WERI-Rb-1 (cell line): Measurements from ENCODE around the gene GDNF.

ENCODE experiments used
- DNase-seq: peaks from one replicate; pipeline ENCODE4 v3.0.0-alpha.2; 2020
- H3K27ac ChIP-seq: fragments of 250-450 bp; sonication (Bioruptor Pico); 2 replicates; pipeline ENCODE4 v1.5.1; 2020; ENCODE audit warnings: mild to moderate bottlenecking, moderate library complexity
- H3K27me3 ChIP-seq: fragments of 250-450 bp; sonication (Bioruptor Pico); 2 replicates; pipeline ENCODE4 v1.5.1; 2021; ENCODE audit warnings: mild to moderate bottlenecking, low read depth, moderate library complexity; ENCODE audit not compliant: insufficient read depth, severe bottlenecking
- H3K36me3 ChIP-seq: fragments of 250-450 bp; sonication (Bioruptor Pico); 2 replicates; pipeline ENCODE4 v1.5.1; 2020; ENCODE audit warnings: mild to moderate bottlenecking, moderate library complexity
- H3K4me3 ChIP-seq: 2 replicates; pipeline ENCODE4 v1.5.1; 2011; ENCODE audit warnings: low read depth, mild to moderate bottlenecking, control low read depth, low read length
- H3K9me3 ChIP-seq: fragments of 250-450 bp; sonication (Bioruptor Pico); 2 replicates; pipeline ENCODE4 v1.5.1; 2021; ENCODE audit warnings: mild to moderate bottlenecking, moderate library complexity; ENCODE audit not compliant: severe bottlenecking
- CTCF ChIP-seq: IDR thresholded peaks from 2 replicates; pipeline ENCODE4 v1.5.1; 2011; ENCODE audit warnings: low read depth, mild to moderate bottlenecking, control low read depth, inconsistent platforms, low read length

The GDNF gene

DNA sequence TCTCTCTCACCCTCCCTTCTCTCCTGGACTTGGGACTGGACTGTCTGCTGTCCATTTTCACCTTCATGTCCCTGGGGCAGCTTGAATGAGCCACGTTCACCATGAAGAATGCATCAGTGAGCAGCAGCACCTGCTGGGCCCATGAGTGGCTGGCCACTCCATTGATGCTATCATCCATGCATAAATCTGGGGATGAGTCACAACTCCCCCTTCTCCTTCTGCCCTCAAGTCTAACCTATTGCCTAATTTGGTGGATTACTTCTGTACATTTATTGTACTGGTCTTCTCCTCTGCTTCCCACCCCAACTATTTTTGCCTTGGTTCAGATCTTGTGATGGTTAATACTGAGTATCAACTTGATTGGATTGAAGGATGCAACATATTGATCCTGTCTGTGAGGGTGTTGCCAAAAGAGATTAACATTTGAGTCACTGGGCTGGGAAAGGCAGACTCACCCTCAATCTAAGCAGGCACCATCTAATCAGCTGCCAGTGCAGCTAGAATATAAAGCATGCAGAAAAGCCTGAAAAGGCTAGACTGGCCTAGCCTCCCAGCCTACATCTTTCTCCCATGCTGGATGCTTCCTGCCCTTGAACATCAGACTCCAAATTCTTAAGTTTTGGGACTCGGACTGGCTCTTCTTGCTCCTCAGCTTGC lies 46.7 kb downstream of the GDNF start:
- Histone ChIP-seq H3K27ac (no peak overlapping the region), H3K9me3 (peaks cover 17% of the 10 kb centered on the region), H3K36me3 (no peaks in the 10 kb centered on the region), H3K4me3 (no peak overlapping the region), H3K27me3 (no peaks in the 10 kb centered on the region)
- no peak for TF ChIP-seq CTCF
- DNase-seq = no peak

- TF ChIP-seq CTCF = no peak
- Histone ChIP-seq H3K27me3 (no peaks in the 10 kb centered on the region), H3K36me3 (no peaks in the 10 kb centered on the region), H3K9me3 (peaks cover 14% of the 10 kb centered on the region), H3K27ac (no peak overlapping the region), H3K4me3 (no peak overlapping the region)
- DNase-seq = no peak
Observed at GRCh38 chr5:37791321-37791720, 48.5 kb downstream of the GDNF start.

- Histone ChIP-seq H3K27ac (no peak overlapping the region), H3K36me3 (no peaks in the 10 kb centered on the region), H3K27me3 (no peaks in the 10 kb centered on the region), H3K4me3 (no peak overlapping the region), H3K9me3 (peaks cover 8% of the 10 kb centered on the region)
- TF ChIP-seq CTCF = no peak
- DNase-seq = no peak
Observed at GRCh38 chr5:37789991-37790390, 49.9 kb downstream of the GDNF start.

- Histone ChIP-seq H3K27me3 (no peaks in the 10 kb centered on the region), H3K36me3 (no peaks in the 10 kb centered on the region), H3K4me3 (no peak overlapping the region), H3K9me3 (peaks cover 3% of the 10 kb centered on the region), H3K27ac (no peak overlapping the region)
- no peak for DNase-seq
- no peak for TF ChIP-seq CTCF
Observed at GRCh38 chr5:37787742-37788141, 52.1 kb downstream of the GDNF start.

- H3K9me3 ChIP-seq = peaks cover 3% of the 10 kb centered on the region
- no peak for DNase-seq
- no peak for TF ChIP-seq CTCF
- no peak overlapping the region for H3K4me3 ChIP-seq
- H3K36me3 ChIP-seq = no peaks in the 10 kb centered on the region
- H3K27me3 ChIP-seq = no peaks in the 10 kb centered on the region
- no peak overlapping the region for H3K27ac ChIP-seq
Observed at GRCh38 chr5:37786862-37787519, 52.9 kb downstream of the GDNF start.
